OCI-M2 (cell line): ENCODE results near the gene CDC42BPB.

Experiments
- DNase-seq: peaks from one replicate; lab custom pipeline; 2025; ENCODE audit not compliant: unreplicated experiment; lab: John Stamatoyannopoulos, UW

CDC42BPB gene

GRCh38 chr14:102996941-102997340 lies 60.4 kb downstream of the CDC42BPB start:
- DNase-seq = no peak

GRCh38 chr14:102994689-102995088 lies 62.7 kb downstream of the CDC42BPB start:
- no peak for DNase-seq

GRCh38 chr14:102993523-102993922 lies 63.8 kb downstream of the CDC42BPB start:
- DNase-seq = no peak

DNA sequence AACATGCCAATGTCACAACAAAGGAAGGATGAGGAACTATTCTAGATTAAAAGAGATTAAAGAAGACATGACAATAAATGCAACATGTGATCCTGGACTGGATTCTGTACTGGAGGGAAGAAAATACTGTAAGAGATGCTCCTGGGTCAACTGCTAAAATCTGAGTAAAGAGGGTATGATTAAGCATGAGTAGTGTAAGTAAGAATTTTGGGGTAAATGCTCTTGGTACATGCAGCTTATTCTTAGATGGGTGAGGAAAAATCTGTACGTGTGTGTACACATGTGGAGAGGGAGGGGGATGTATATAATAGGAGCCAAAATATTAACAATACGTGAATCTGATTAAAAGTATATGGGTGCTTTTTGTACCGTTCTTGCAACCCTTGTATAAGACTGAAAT lies 66.0 kb downstream of the CDC42BPB start:
- no peak for DNase-seq

- no peak for DNase-seq
Measured at GRCh38 chr14:102988054-102988453, 69.3 kb downstream of the CDC42BPB start.

GRCh38 chr14:102986810-102987579 lies 70.4 kb downstream of the CDC42BPB start:
- no peak for DNase-seq

DNA sequence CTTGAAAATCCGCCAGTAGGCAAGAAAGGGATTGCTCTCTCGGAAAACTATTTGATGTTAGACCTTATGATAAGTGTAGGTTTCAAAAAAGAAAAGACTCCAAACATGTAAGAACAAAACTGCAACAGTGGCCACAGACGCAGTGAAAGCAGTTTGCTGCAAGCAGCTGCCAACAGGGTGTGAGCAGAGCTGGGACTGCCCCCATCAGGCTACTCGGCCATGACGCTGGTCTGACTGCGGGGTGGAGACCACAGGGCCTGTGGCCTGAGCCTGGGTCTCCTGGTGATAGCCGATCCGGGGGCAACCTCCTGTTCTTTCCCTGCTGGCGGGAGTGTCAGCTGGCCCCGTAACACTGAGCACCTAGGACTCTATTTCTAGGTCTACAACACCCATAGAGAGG lies 71.7 kb downstream of the CDC42BPB start:
- no peak for DNase-seq

GRCh38 chr14:102984336-102985102 lies 72.8 kb downstream of the CDC42BPB start:
- no peak for DNase-seq

- no peak for DNase-seq
Measured at GRCh38 chr14:102983496-102983895, 73.9 kb downstream of the CDC42BPB start.

DNA sequence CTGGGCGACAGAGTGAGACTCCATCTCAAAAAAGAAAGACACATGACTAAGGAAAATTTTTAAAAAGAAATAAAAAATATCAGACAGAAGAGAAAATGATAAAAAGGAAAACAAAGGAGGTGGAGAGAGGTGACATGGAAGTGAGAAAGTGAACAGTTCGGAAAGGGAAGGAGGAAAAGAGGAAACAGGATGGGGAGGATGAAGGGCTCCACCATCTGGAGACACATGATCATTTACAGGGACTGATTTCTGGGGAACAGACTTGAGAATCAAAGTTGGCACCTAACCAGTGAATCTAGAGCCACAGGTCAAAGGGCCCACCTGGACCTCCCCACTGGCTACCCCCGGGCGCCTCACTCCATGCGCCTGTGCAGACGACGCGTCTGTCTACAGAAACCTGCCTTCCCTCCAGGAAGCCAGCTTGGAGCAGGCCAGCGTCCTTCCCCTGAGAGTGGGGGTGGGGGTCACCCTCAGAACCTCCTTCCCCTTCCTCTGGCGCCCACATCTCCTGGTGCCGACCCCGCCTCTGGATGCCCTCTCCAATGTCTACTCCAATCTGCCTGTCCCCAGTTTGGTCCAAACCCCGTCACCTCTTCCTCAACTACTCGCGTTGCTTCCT lies 74.4 kb downstream of the CDC42BPB start:
- DNase-seq = no peak

- no peak for DNase-seq
Measured at GRCh38 chr14:102980409-102980810, 76.9 kb downstream of the CDC42BPB start.

GRCh38 chr14:102979406-102979805 lies 77.9 kb downstream of the CDC42BPB start:
- DNase-seq = no peak

DNA sequence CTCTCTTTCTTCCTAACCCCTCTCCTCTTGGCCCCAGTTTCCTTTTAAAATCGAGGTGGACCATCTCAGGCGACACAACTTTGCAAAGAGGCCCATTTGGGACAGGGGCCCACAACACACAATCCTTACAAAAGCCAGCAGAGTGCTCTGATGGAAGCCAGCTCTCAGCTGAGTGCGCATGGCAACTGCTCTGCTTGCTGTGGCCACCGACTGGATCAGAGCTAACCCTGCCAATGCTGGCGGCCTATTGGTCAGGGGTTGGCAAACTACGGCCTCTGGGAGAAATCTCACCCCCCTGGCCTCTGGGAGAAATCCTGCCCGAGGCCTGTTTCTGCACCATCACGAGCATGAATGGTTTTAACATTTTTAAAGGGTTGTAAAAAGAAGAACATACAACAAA lies 79.9 kb downstream of the CDC42BPB start:
- DNase-seq = no peak

GRCh38 chr14:102975662-102976061 lies 81.7 kb downstream of the CDC42BPB start:
- no peak for DNase-seq

GRCh38 chr14:102973706-102974285 lies 83.6 kb downstream of the CDC42BPB start:
- DNase-seq = no peak

- DNase-seq = no peak
Measured at GRCh38 chr14:102971836-102972606, 85.3 kb downstream of the CDC42BPB start.

- DNase-seq = no peak
Measured at GRCh38 chr14:102971314-102971713, 86.0 kb downstream of the CDC42BPB start.

DNA sequence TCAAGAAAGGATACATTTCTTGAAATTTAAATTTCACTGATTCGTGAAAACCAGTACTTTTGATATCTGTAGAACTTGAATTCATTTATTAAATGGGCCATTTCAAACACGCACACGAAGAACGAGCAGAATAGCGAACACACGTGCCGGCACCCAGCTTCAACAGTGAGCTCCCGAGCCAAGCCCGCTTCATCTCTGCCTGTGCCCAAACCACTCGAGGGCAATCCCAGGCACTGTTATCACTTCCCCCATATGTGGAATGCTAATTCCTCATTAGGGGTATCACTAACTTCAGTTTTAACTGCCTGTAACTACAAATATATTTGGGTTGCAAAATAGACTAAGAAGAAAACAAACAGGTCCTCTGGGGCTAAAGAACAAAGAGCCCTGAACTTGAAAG lies 86.9 kb downstream of the CDC42BPB start:
- no peak for DNase-seq

DNA sequence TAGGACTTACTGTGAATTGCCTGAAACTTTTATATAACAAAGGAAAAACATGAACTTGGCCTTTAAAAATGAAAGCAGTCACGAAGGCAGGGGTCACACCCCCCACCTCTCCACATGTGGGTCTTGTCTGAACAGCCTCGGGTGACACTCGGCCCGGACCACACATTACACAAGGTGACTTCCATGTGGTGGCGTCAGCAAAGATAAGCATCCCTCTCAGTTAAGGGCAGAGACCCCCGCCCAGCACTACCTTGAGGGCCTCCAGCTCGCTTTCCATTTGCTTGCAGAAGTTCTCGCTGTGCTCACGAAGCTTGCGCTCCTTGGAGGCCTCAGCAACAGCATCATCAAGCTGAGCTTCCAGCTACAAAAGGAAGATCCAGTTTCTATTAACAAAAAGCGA lies 87.4 kb downstream of the CDC42BPB start:
- DNase-seq = no peak

GRCh38 chr14:102969060-102969791 lies 88.1 kb downstream of the CDC42BPB start:
- DNase-seq = no peak
